Right cardiac atrium (tissue), 5 donors: Measurements from ENCODE around the gene LHFPL2. TPM values are rescaled to one million over a fixed set of nuclear protein-coding genes. Genes with fewer than 3 reads are reported as not detected.
"Not testable (repeated sequence)": the region's sequence is repeated elsewhere in the genome, so short reads cannot be mapped to it uniquely, and the experiment has no call there.

ENCODE experiments used
- ATAC-seq, 2 donors: fragments of 200-7000 bp; cut with Tn5 transposase; one replicate each; pipeline versions ENCODE4 v1.8.0 to v1.9.1; 2020; ENCODE audit warnings: moderate library complexity in 2 of 2, mild to moderate bottlenecking in 1 of 2
- DNase-seq, 3 donors: peaks; one replicate each; pipeline ENCODE4 v3.0.0-alpha.2; 2020
- H3K27ac ChIP-seq: one replicate; pipeline ENCODE4 v1.5.1; 2013; ENCODE audit warnings: mild to moderate bottlenecking, low read length, control low read depth, moderate library complexity
- H3K27me3 ChIP-seq: one replicate; pipeline ENCODE4 v1.6.1; 2013; ENCODE audit not compliant: control insufficient read depth, insufficient read depth
- H3K4me1 ChIP-seq: one replicate; pipeline ENCODE4 v1.6.1; 2013; ENCODE audit warnings: low read length; ENCODE audit not compliant: control insufficient read depth, insufficient read depth
- H3K4me3 ChIP-seq: one replicate; pipeline ENCODE4 v1.5.1; 2013; ENCODE audit warnings: low read length, control low read depth
- H3K9me3 ChIP-seq: one replicate; pipeline ENCODE4 v1.6.1; 2013; ENCODE audit warnings: low read length; ENCODE audit not compliant: control insufficient read depth
- WGBS: extraction: QIAGEN DNeasy Blood & Tissue Kit; methylation state at CpG from one replicate; pipeline ENCODE4 v1.1.7; 2013; 5-methylcytosine and 5-hydroxymethylcytosine counted together
- intact Hi-C, 4 donors: fragments of 100-400 bp; cut with DNase I; formaldehyde crosslinking; loops; one replicate each; pipeline versions ENCODE4 v1.11.0 to v1.14.0; 2022 to 2023
- polyA plus RNA-seq: library from polyadenylated mRNA; stranded (reverse); fragments of 200-250 nt; gene quantifications from one replicate; pipeline ENCODE4 v1.2.3, GENCODE V29; 2013
- total RNA-seq, 4 donors: library from RNA; stranded (reverse); fragmentation: NEBNext Ultra II Directional; extraction: Animal tissue kit (Norgen Biotek cat#: 25700); gene quantifications; one replicate each; pipeline ENCODE4 v1.2.1, GENCODE V29; 2021
- donor health status: healthy with polysubstance abuse.
- donor health status: DM: no; HTN: yes; CAD: no.
- donor health status: DM: no; HTN: no; CAD: no.
- donor health status: DM: no; HTN: yes; CAD: no; lungs with severe emphysema.
- donor health status: DM: yes; HTN: yes; CAD: no.

The LHFPL2 gene
- total and polyA plus RNA-seq, 5 donors, result 5.6 to 21.4 (median 10.9) TPM

- H3K4me1 ChIP-seq, H3K9me3 ChIP-seq, DNase-seq, H3K27me3 ChIP-seq, H3K4me3 ChIP-seq, intact Hi-C loops, ATAC-seq, H3K27ac ChIP-seq: not testable (repeated sequence)
- 97% methylated on average over 4 of the region's 4 CpGs for WGBS
Observed at GRCh38 chr5:78620119-78620518, 28.5 kb downstream of the LHFPL2 start.

- WGBS, result 97% methylated on average over 10 of the region's 10 CpGs
- H3K4me1 ChIP-seq, result no peaks in the 10 kb centered on the region
- ATAC-seq (no peak), DNase-seq (no peak)
- H3K4me3 ChIP-seq, result no peak overlapping the region
- H3K9me3 ChIP-seq, result no peaks in the 10 kb centered on the region
- intact Hi-C loops, result no loop called here
- H3K27me3 ChIP-seq, result no peaks in the 10 kb centered on the region
- no peak overlapping the region for H3K27ac ChIP-seq
Observed at GRCh38 chr5:78618303-78618702, 30.3 kb downstream of the LHFPL2 start.

GRCh38 chr5:78615697-78616096, 32.9 kb downstream of the LHFPL2 start:
- Histone ChIP-seq H3K4me1 (no peaks in the 10 kb centered on the region), H3K4me3 (no peak overlapping the region), H3K9me3 (no peaks in the 10 kb centered on the region), H3K27ac (no peak overlapping the region), H3K27me3 (no peaks in the 10 kb centered on the region)
- WGBS, result 69% methylated on average over 1 of the region's 1 CpG
- ATAC-seq (no peak), DNase-seq (no peak)
- intact Hi-C loops, result no loop called here

- no peak overlapping the region for H3K27ac ChIP-seq
- ATAC-seq, result no peak
- DNase-seq, result no peak
- no peak overlapping the region for H3K4me3 ChIP-seq
- no peaks in the 10 kb centered on the region for H3K9me3 ChIP-seq
- H3K4me1 ChIP-seq, result no peaks in the 10 kb centered on the region
- H3K27me3 ChIP-seq, result no peaks in the 10 kb centered on the region
- intact Hi-C loops, result no loop called here
Observed at GRCh38 chr5:78614816-78615215, 33.8 kb downstream of the LHFPL2 start.

- intact Hi-C loops, result no loop called here
- Histone ChIP-seq H3K4me3 (no peak overlapping the region), H3K9me3 (no peaks in the 10 kb centered on the region), H3K4me1 (no peaks in the 10 kb centered on the region), H3K27ac (no peak overlapping the region), H3K27me3 (no peaks in the 10 kb centered on the region)
- DNase-seq (no peak), ATAC-seq (no peak)
- WGBS, result 65% methylated on average over 4 of the region's 4 CpGs
Observed at GRCh38 chr5:78613756-78614155, 34.8 kb downstream of the LHFPL2 start.

- ATAC-seq, result no peak
Observed at GRCh38 chr5:78613151-78613533, 35.4 kb downstream of the LHFPL2 start.

GRCh38 chr5:78612227-78613150, 36.1 kb downstream of the LHFPL2 start:
- no peak for ATAC-seq

More at GRCh38 chr5:78613151-78613533, 35.4 kb downstream of the LHFPL2 start:
- no peaks in the 10 kb centered on the region for H3K4me1 ChIP-seq
- H3K4me3 ChIP-seq, result no peak overlapping the region
- WGBS, result 89% methylated on average over 2 of the region's 2 CpGs
- no peak overlapping the region for H3K27ac ChIP-seq
- no peaks in the 10 kb centered on the region for H3K9me3 ChIP-seq
- DNase-seq, result no peak
- intact Hi-C loops, result no loop called here
- no peaks in the 10 kb centered on the region for H3K27me3 ChIP-seq

GRCh38 chr5:78611126-78611605, 37.4 kb downstream of the LHFPL2 start:
- 60% methylated on average over 4 of the region's 4 CpGs for WGBS
- peak; percentile 76 to 79 for ATAC-seq
- no peak overlapping the region for H3K4me3 ChIP-seq
- H3K4me1 ChIP-seq, result no peaks in the 10 kb centered on the region
- intact Hi-C loops, result no loop called here
- H3K27ac ChIP-seq, result no peak overlapping the region
- H3K9me3 ChIP-seq, result no peaks in the 10 kb centered on the region
- no peaks in the 10 kb centered on the region for H3K27me3 ChIP-seq
- no peak for DNase-seq

More at GRCh38 chr5:78612227-78613150, 36.1 kb downstream of the LHFPL2 start:
- intact Hi-C loops, result no loop called here
- no peak overlapping the region for H3K27ac ChIP-seq
- no peaks in the 10 kb centered on the region for H3K27me3 ChIP-seq
- WGBS, result 87% methylated on average over 3 of the region's 3 CpGs
- H3K9me3 ChIP-seq, result no peaks in the 10 kb centered on the region
- DNase-seq, result no peak
- H3K4me1 ChIP-seq, result no peaks in the 10 kb centered on the region
- H3K4me3 ChIP-seq, result no peak overlapping the region

- intact Hi-C loops, result no loop called here
- Histone ChIP-seq H3K27ac (no peak overlapping the region), H3K4me1 (no peaks in the 10 kb centered on the region), H3K4me3 (no peak overlapping the region), H3K9me3 (no peaks in the 10 kb centered on the region), H3K27me3 (no peaks in the 10 kb centered on the region)
- WGBS, result 74% methylated on average over 3 of the region's 3 CpGs
- DNase-seq (no peak), ATAC-seq (peak in 1 of 2 donors; percentile 21)
Observed at GRCh38 chr5:78610636-78611035, 37.9 kb downstream of the LHFPL2 start.

GRCh38 chr5:78610163-78610583, 38.4 kb downstream of the LHFPL2 start:
- H3K4me3 ChIP-seq, result no peak overlapping the region
- H3K9me3 ChIP-seq, result no peaks in the 10 kb centered on the region
- WGBS, result 62% methylated on average over 7 of the region's 7 CpGs
- ATAC-seq (peak; percentile 76 to 81), DNase-seq (peak in 2 of 3 donors; percentile 51 to 60)
- no peak overlapping the region for H3K27ac ChIP-seq
- intact Hi-C loops, result no loop called here
- H3K4me1 ChIP-seq, result no peaks in the 10 kb centered on the region
- H3K27me3 ChIP-seq, result no peaks in the 10 kb centered on the region

GRCh38 chr5:78607864-78608263, 40.7 kb downstream of the LHFPL2 start:
- ATAC-seq, result no peak
- DNase-seq, result no peak
- Histone ChIP-seq H3K27ac (no peak overlapping the region), H3K27me3 (no peaks in the 10 kb centered on the region), H3K4me1 (no peaks in the 10 kb centered on the region), H3K4me3 (no peak overlapping the region), H3K9me3 (no peaks in the 10 kb centered on the region)
- intact Hi-C loops, result no loop called here
